ENCODE data around the gene LINGO3. TPM values are rescaled to one million over a fixed set of nuclear protein-coding genes. Genes with fewer than 3 reads are reported as not detected.
A peak's percentile ranks its signal among the peaks of the same experiment; 100 is the strongest.

Gene LINGO3
- total RNA-seq, 2 donors from 2014 or later = not detected

GRCh38 chr19:2330255-2330631 lies 22.3 kb upstream of the LINGO3 start:
- no peak overlapping the region for H3K27ac ChIP-seq
- TF ChIP-seq, protein P1, sequence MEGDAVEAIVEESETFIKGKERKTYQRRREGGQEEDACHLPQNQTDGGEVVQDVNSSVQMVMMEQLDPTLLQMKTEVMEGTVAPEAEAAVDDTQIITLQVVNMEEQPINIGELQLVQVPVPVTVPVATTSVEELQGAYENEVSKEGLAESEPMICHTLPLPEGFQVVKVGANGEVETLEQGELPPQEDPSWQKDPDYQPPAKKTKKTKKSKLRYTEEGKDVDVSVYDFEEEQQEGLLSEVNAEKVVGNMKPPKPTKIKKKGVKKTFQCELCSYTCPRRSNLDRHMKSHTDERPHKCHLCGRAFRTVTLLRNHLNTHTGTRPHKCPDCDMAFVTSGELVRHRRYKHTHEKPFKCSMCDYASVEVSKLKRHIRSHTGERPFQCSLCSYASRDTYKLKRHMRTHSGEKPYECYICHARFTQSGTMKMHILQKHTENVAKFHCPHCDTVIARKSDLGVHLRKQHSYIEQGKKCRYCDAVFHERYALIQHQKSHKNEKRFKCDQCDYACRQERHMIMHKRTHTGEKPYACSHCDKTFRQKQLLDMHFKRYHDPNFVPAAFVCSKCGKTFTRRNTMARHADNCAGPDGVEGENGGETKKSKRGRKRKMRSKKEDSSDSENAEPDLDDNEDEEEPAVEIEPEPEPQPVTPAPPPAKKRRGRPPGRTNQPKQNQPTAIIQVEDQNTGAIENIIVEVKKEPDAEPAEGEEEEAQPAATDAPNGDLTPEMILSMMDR (IDR thresholded peaks at IDR 0.05) = no peak
- no peak for DNase-seq (ENCODE audit: low spot score)
- H3K4me1 ChIP-seq = peaks cover 0 to 67% of the 10 kb centered on the region in 2 donors
- no peaks in the 10 kb centered on the region for H3K27me3 ChIP-seq
- no peak overlapping the region for H3K4me3 ChIP-seq
- H3K9me3 ChIP-seq = no peaks in the 10 kb centered on the region
- H3K36me3 ChIP-seq = no peaks in the 10 kb centered on the region

GRCh38 chr19:2329501-2329916 lies 21.6 kb upstream of the LINGO3 start:
- peaks cover 0 to 67% of the 10 kb centered on the region in 2 donors for H3K4me1 ChIP-seq
- H3K27me3 ChIP-seq = no peaks in the 10 kb centered on the region
- peak overlapping the region; percentile 97 to 99 for H3K4me3 ChIP-seq
- TF ChIP-seq, protein P1 (IDR thresholded peaks at IDR 0.05) = no peak
- no peaks in the 10 kb centered on the region for H3K9me3 ChIP-seq
- H3K27ac ChIP-seq = no peak overlapping the region
- H3K36me3 ChIP-seq = no peaks in the 10 kb centered on the region
- DNase-seq (ENCODE audit: low spot score) = no peak

DNA sequence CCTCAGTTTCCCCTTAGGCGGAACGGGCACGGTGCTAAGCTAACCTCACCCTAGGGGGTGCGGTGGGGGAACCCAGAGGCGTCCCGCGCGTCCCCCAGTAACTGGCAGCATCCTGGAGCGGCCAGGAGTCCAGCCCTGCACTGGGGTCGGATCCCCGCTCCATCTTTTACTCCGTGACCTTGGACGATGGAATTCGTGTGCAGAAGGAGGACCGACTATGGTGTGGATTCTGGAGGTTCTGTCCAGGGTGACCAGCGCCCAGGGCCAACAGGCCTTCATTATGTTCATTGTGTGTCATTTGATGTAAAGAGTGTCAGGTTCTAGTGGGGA lies 21.2 kb upstream of the LINGO3 start:
- H3K9me3 ChIP-seq = no peaks in the 10 kb centered on the region
- no peaks in the 10 kb centered on the region for H3K27me3 ChIP-seq
- H3K4me1 ChIP-seq = peaks cover 0 to 67% of the 10 kb centered on the region in 2 donors
- TF ChIP-seq, protein P1 (IDR thresholded peaks at IDR 0.05) = no peak
- DNase-seq (ENCODE audit: low spot score) = no peak
- H3K4me3 ChIP-seq = peak overlapping the region; percentile 97 to 99
- peak overlapping the region; percentile 68 to 73 for H3K27ac ChIP-seq
- no peaks in the 10 kb centered on the region for H3K36me3 ChIP-seq

GRCh38 chr19:2328401-2329148 lies 20.6 kb upstream of the LINGO3 start, which contains the start of the genes LSM7 and SPPL2B:
Gene LSM7 (minus strand): TSS chr19:2328586. CDS start chr19:2328566, 20 bp downstream.
Gene SPPL2B (plus strand): TSS chr19:2328684. CDS start chr19:2328710, 26 bp downstream.
- peak; percentile 89 for DNase-seq (ENCODE audit: low spot score)
- Histone ChIP-seq H3K36me3 (peaks cover 1% of the 10 kb centered on the region), H3K27ac (peak within 1 kb of the TSS; percentile 68 to 73), H3K4me3 (peak within 1 kb of the TSS; percentile 97 to 99), H3K27me3 (no peaks in the 10 kb centered on the region), H3K4me1 (peaks cover 0 to 62% of the 10 kb centered on the region in 2 donors), H3K9me3 (no peaks in the 10 kb centered on the region)
- TF ChIP-seq, protein P1 (IDR thresholded peaks at IDR 0.05) = no peak

- DNase-seq (ENCODE audit: low spot score) = no peak
- no peaks in the 10 kb centered on the region for H3K27me3 ChIP-seq
- peaks cover 8% of the 10 kb centered on the region for H3K36me3 ChIP-seq
- TF ChIP-seq, protein P1 (IDR thresholded peaks at IDR 0.05) = no peak
- H3K27ac ChIP-seq = peak overlapping the region; percentile 68 to 73
- H3K9me3 ChIP-seq = no peaks in the 10 kb centered on the region
- peak overlapping the region; percentile 97 to 99 for H3K4me3 ChIP-seq
- H3K4me1 ChIP-seq = peaks cover 0 to 57% of the 10 kb centered on the region in 2 donors
Measured at GRCh38 chr19:2327773-2328400, 19.9 kb upstream of the LINGO3 start.
